GM12892 (cell line): ENCODE data around the gene NINJ2.

Source experiments
- DNase-seq: peaks from one replicate; pipeline ENCODE4 v3.0.0; 2011; ENCODE audit not compliant: insufficient read length
- FAIRE-seq: peaks from 2 replicates; lab custom pipeline; 2011; peaks lifted over from hg19 to GRCh38; lab: Jason Lieb, UNC
- POLR2A ChIP-seq: IDR thresholded peaks from 2 replicates; pipeline ENCODE4 v1.6.1; 2011; ENCODE audit warnings: low read depth, low read length, control low read depth
- POLR2AphosphoS5 ChIP-seq: IDR thresholded peaks from 2 replicates; pipeline ENCODE4 v1.6.1; 2011; ENCODE audit warnings: low read depth, low read length, control low read depth
- TAF1 ChIP-seq: IDR thresholded peaks from 2 replicates; pipeline ENCODE4 v1.6.1; 2011; ENCODE audit warnings: low read depth, mild to moderate bottlenecking, control low read depth, low read length, borderline replicate concordance

Gene NINJ2

GRCh38 chr12:693934-694533 is 30.8 kb upstream of the NINJ2 start:
- no peak for TF ChIP-seq TAF1
- TF ChIP-seq POLR2A = no peak
- FAIRE-seq (no peak), DNase-seq (no peak)

GRCh38 chr12:692274-692673 is 29.0 kb upstream of the NINJ2 start:
- TF ChIP-seq POLR2A (no peak), POLR2AphosphoS5 (no peak), TAF1 (no peak)
- DNase-seq (no peak), FAIRE-seq (peak; percentile 86)

DNA sequence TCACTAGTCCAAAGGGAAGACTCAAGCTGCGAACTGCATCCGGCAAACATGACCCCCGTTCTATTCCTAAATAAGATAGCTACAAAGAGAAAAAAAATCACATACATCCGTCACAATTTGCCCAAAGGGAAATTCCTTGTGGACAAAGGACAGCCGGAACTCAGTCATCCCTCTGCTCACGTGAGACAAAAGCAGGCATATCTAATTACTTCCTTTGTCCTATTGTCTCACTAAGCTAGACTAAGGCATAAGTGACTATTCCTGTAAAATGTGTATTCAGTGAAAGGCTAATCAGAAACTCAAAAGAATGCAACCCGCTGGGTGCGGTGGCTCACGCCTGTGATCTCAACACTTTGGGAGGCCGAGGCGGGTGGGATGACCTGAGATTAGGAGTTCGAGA is 27.2 kb upstream of the NINJ2 start:
- DNase-seq (no peak), FAIRE-seq (no peak)
- TF ChIP-seq POLR2AphosphoS5 (no peak), POLR2A (no peak), TAF1 (no peak)

- peak; percentile 98 for FAIRE-seq
- no peak for TF ChIP-seq TAF1
- TF ChIP-seq POLR2A = no peak
- no peak for TF ChIP-seq POLR2AphosphoS5
- no peak for DNase-seq
Observed at GRCh38 chr12:685388-685787, 22.1 kb upstream of the NINJ2 start.

- TF ChIP-seq POLR2AphosphoS5 = no peak
- no peak for TF ChIP-seq POLR2A
- no peak for TF ChIP-seq TAF1
- DNase-seq (no peak), FAIRE-seq (peak; percentile 79)
Observed at GRCh38 chr12:684416-684815, 21.2 kb upstream of the NINJ2 start.

DNA sequence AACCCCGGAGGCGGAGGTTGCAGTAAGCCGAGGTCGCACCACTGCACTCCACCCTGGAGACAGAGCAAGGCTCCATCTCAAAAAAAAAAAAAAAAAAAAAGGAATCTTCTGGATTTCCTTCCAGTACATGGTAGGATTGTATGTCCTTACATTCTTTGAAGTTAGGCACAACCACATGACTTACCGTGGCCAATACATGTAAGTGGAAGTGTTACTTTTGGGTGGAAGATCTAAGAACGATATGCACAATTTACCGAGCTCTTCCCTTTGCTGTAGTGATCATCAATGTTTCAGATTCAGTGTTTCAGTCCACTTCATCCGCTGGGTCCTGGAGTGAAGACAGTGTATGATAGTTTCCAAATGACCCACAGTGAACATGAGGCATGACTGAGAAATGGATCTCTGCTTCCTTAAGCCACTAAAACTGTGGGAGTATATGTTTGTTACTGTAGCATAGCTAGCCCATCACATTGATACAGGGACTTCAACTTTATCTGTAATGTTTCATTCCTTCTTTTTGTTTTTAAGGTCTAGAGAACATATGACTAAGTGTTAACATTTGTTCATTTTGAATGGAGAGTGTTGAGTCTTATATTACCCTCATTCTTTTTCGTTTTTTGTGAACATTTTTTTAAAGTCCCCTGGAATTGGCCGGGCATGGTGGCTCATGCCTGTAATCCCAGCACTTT is 18.5 kb upstream of the NINJ2 start:
- FAIRE-seq = peak; percentile 42

GRCh38 chr12:678747-679712 is 15.8 kb upstream of the NINJ2 start:
- FAIRE-seq = peak; percentile 80
- TF ChIP-seq POLR2A = no peak
- TF ChIP-seq TAF1 = no peak
- TF ChIP-seq POLR2AphosphoS5 = no peak

More for the DNA sequence above, 18.5 kb upstream of the NINJ2 start:
- no peak for TF ChIP-seq POLR2AphosphoS5
- TF ChIP-seq POLR2A = no peak
- no peak for TF ChIP-seq TAF1
- DNase-seq = no peak

GRCh38 chr12:675562-675961 is 12.3 kb upstream of the NINJ2 start:
- DNase-seq = no peak
- TF ChIP-seq POLR2AphosphoS5 (no peak), TAF1 (no peak), POLR2A (no peak)
- FAIRE-seq = peak; percentile 66

More at GRCh38 chr12:678747-679712, 15.8 kb upstream of the NINJ2 start:
- no peak for DNase-seq

GRCh38 chr12:674272-674781 is 11.1 kb upstream of the NINJ2 start:
- peak; percentile 99 for FAIRE-seq
- DNase-seq = no peak
- TF ChIP-seq POLR2AphosphoS5 = peak; percentile 94
- peak; percentile 74 for TF ChIP-seq POLR2A
- TF ChIP-seq TAF1 = no peak; the same call in 1 of the 2 replicates

GRCh38 chr12:673849-674248 is 10.6 kb upstream of the NINJ2 start:
- DNase-seq (no peak), FAIRE-seq (no peak)
- TF ChIP-seq TAF1 (no peak), POLR2A (no peak; the same call in 1 of the 2 replicates), POLR2AphosphoS5 (no peak)

- TF ChIP-seq POLR2AphosphoS5 = no peak
- no peak for TF ChIP-seq TAF1
- no peak for TF ChIP-seq POLR2A
- FAIRE-seq (no peak), DNase-seq (no peak)
Observed at GRCh38 chr12:669576-669945, 6.3 kb upstream of the NINJ2 start.

DNA sequence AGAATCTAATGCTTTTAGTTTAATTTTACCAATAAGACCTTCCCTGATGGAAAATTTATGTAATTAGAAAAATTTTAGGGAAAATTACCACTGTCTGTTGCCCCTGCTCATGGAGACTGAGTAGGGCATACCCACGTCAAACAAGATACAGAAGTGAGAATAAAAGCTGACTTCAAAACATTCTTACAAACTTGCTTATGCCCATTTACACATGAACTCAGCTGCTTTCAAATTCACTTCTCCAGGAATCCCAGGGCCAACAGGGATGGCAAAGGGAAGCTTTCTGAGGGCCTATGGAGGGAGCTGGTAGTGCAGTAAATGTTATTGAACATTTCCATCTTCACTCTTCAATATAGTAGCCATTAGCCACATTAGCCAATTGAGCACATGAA is 4.8 kb upstream of the NINJ2 start:
- FAIRE-seq (no peak), DNase-seq (no peak)
- TF ChIP-seq POLR2A (no peak), POLR2AphosphoS5 (no peak), TAF1 (no peak)
